B cell (primary cell): Measurements from ENCODE around the gene HOXB9. TPM values are rescaled to one million over a fixed set of nuclear protein-coding genes. Genes with fewer than 3 reads are reported as not detected.

Experiments
- ATAC-seq: fragments of 200-7000 bp; cut with Tn5 transposase; one replicate; pipeline ENCODE4 v1.10.0; 2021; ENCODE audit warnings: low read depth, mild to moderate bottlenecking, moderate number of reproducible peaks, moderate library complexity
- CTCF ChIA-PET: fragments of 350-600 bp; sonication (Branson Sonifier 250); formaldehyde crosslinking; loops from one replicate; lab custom pipeline; 2021; ENCODE audit warnings: antibody characterized with exemption, inconsistent platforms; lab: Charles Lee
- POLR2A ChIA-PET: fragments of 350-600 bp; sonication (Branson Sonifier 250); formaldehyde crosslinking; loops from one replicate; lab custom pipeline; 2021; ENCODE audit warnings: antibody characterized with exemption; lab: Charles Lee
- DNase-seq: peaks from one replicate; pipeline ENCODE4 v3.0.0; 2013
- H2AFZ ChIP-seq: 2 replicates; pipeline ENCODE4 v1.6.1; 2012; ENCODE audit warnings: mild to moderate bottlenecking, low read depth, low read length; ENCODE audit not compliant: insufficient read depth, poor library complexity, severe bottlenecking
- H3K27ac ChIP-seq, 2 donors: 1 replicate in 1 of 2; 2 replicates in 1 of 2; pipeline ENCODE4 v1.5.1; 2012 to 2013; ENCODE audit warnings: low read length in 2 of 2, mild to moderate bottlenecking in 2 of 2, moderate library complexity in 1 of 2
- H3K27me3 ChIP-seq, 4 experiments: fragments of 200-600 bp in 1 of 4; sonication (generic) in 1 of 4; replicated peaks in 1 of 4; 1 replicate in 2 of 4; 2 replicates in 2 of 4; pipeline versions ENCODE4 v1.6.1 to v1.7.0; 2013 to 2016; ENCODE audit warnings: low read length in 3 of 4, mild to moderate bottlenecking in 2 of 4, mixed read lengths in 1 of 4, moderate library complexity in 1 of 4; ENCODE audit not compliant: insufficient read depth in 4 of 4, control insufficient read depth in 3 of 4; ENCODE audit errors: control extremely low read depth in 1 of 4
- H3K36me3 ChIP-seq, 2 experiments: replicated peaks in 1 of 2; 1 replicate in 1 of 2; 2 replicates in 1 of 2; pipeline versions ENCODE4 v1.6.1 to v1.7.1; 2013; ENCODE audit warnings: low read length in 1 of 2; ENCODE audit not compliant: insufficient read depth in 2 of 2, control insufficient read depth in 1 of 2; ENCODE audit errors: control extremely low read depth in 1 of 2, extremely low read depth in 1 of 2
- H3K4me1 ChIP-seq, 2 donors: fragments of 200-600 bp in 1 of 2; sonication (generic) in 1 of 2; 1 replicate in 1 of 2; 2 replicates in 1 of 2; pipeline versions ENCODE4 v1.5.1 to v1.6.1; 2013 to 2017; ENCODE audit warnings: low read length in 2 of 2; ENCODE audit not compliant: control insufficient read depth in 2 of 2, insufficient read depth in 2 of 2
- H3K4me2 ChIP-seq: replicated peaks from 2 replicates; pipeline ENCODE3; 2012; ENCODE audit warnings: mild to moderate bottlenecking, low read depth, low read length; ENCODE audit not compliant: poor library complexity, severe bottlenecking
- H3K4me3 ChIP-seq, 5 experiments: fragments of 200-600 bp in 1 of 5; sonication (generic) in 1 of 5; 1 replicate in 3 of 5; 2 replicates in 2 of 5; pipeline versions ENCODE4 v1.5.1 to v1.7.0; 2011 to 2016; ENCODE audit warnings: low read length in 4 of 5, mild to moderate bottlenecking in 4 of 5, low read depth in 2 of 5, control low read depth in 1 of 5, moderate library complexity in 1 of 5; ENCODE audit not compliant: insufficient read depth in 1 of 5; ENCODE audit errors: control extremely low read depth in 1 of 5, extremely low read depth in 1 of 5
- H3K79me2 ChIP-seq: fragments of 200-600 bp; sonication (generic); one replicate; pipeline ENCODE4 v1.6.0; 2016; ENCODE audit warnings: low read length; ENCODE audit not compliant: control insufficient read depth, insufficient read depth
- H3K9ac ChIP-seq: fragments of 200-600 bp; sonication (generic); 2 replicates; pipeline ENCODE4 v1.6.1; 2017; ENCODE audit warnings: mild to moderate bottlenecking, low read length, moderate library complexity
- H3K9me3 ChIP-seq, 3 donors: one replicate each; pipeline versions ENCODE4 v1.6.1 to v1.7.1; 2013; ENCODE audit warnings: low read length in 2 of 3; ENCODE audit not compliant: control insufficient read depth in 2 of 3, insufficient read depth in 1 of 3; ENCODE audit errors: control extremely low read depth in 1 of 3
- H4K20me1 ChIP-seq: 2 replicates; pipeline ENCODE4 v1.6.0; 2012; ENCODE audit warnings: mild to moderate bottlenecking, low read length; ENCODE audit not compliant: insufficient read depth, control insufficient read depth, poor library complexity, severe bottlenecking
- H3K27ac Mint-ChIP-seq: one replicate; pipeline ENCODE4 v1.8.0; 2021; ENCODE audit warnings: mixed read lengths
- H3K27me3 Mint-ChIP-seq: one replicate; pipeline ENCODE4 v1.8.0; 2021; ENCODE audit warnings: mixed read lengths
- H3K4me1 Mint-ChIP-seq: one replicate; pipeline ENCODE4 v1.8.0; 2021; ENCODE audit warnings: mixed read lengths
- H3K4me3 Mint-ChIP-seq: one replicate; pipeline ENCODE4 v1.8.0; 2021; ENCODE audit warnings: mixed read lengths
- H3K9me3 Mint-ChIP-seq: one replicate; pipeline ENCODE4 v1.8.0; 2022; ENCODE audit warnings: mixed read lengths; ENCODE audit not compliant: insufficient read depth
- CTCF ChIP-seq: fragments of 200-600 bp; IDR thresholded peaks from one replicate; pipeline ENCODE4 v1.8.0; 2022; ENCODE audit warnings: antibody characterized with exemption, mild to moderate bottlenecking
- EZH2 ChIP-seq: IDR thresholded peaks from 2 replicates; pipeline ENCODE4 v1.6.1; 2012; ENCODE audit warnings: borderline replicate concordance, low read depth, mild to moderate bottlenecking, moderate library complexity, low read length; ENCODE audit not compliant: insufficient read depth, poor library complexity, severe bottlenecking
- WGBS: methylation state at CpG from one replicate; pipeline ENCODE4 v1.1.5; 2013; ENCODE audit warnings: missing lambda C conversion rate; ENCODE audit not compliant: insufficient coverage; 5-methylcytosine and 5-hydroxymethylcytosine counted together
- intact Hi-C: fragments of 100-400 bp; cut with micrococcal nuclease; formaldehyde crosslinking; loops from one replicate; pipeline ENCODE4 v1.10.0; 2022
- polyA plus RNA-seq: library from polyadenylated mRNA; depleted of rRNA; stranded (reverse); fragments of >200 nt; gene quantifications from 2 replicates; pipeline ENCODE4 v1.2.3, GENCODE V29; 2012
- total RNA-seq, 2 donors: library from RNA; stranded (reverse); fragments of 120-200 nt in 1 of 2; gene quantifications; 1 replicate in 1 of 2; 2 replicates in 1 of 2; pipeline versions ENCODE4 v1.2.3 to v1.2.4, GENCODE V29; 2013 to 2022

HOXB9 gene
- total and polyA plus RNA-seq, 2 donors (not counting 1 experiment from before 2014, with no cell fraction given) = 0.07 TPM; not detected in 1

- no peak for ATAC-seq
- H3K4me1 ChIP-seq = peaks cover 50 to 54% of the 10 kb centered on the region in 2 donors
- intact Hi-C loops = loop anchor here (2.0 to 5.0 kb wide), 2 partner anchors 13 to 33 kb away; partner anchors contain the start of gene HOXB4
- no peak for DNase-seq
- no peaks in the 10 kb centered on the region for H3K79me2 ChIP-seq
- Mint-ChIP-seq H3K9me3 (no peaks in the 10 kb centered on the region), H3K27me3 (peaks cover 63% of the 10 kb centered on the region), H3K27ac (no peak overlapping the region), H3K4me1 (peaks cover 37% of the 10 kb centered on the region), H3K4me3 (peak overlapping the region; percentile 92)
- no peaks in the 10 kb centered on the region for H4K20me1 ChIP-seq
- peak overlapping the region; percentile 100 for H3K4me2 ChIP-seq
- peak overlapping the region; percentile 88 for H3K9ac ChIP-seq
- peak overlapping the region in 4 of 5 experiments; percentile 56 to 96 (median 87) for H3K4me3 ChIP-seq
- H2AFZ ChIP-seq = peak overlapping the region; percentile 95
- no peaks in the 10 kb centered on the region for H3K36me3 ChIP-seq
- no peak for TF ChIP-seq CTCF
- TF ChIP-seq EZH2 = no peak
- no peak overlapping the region for H3K27ac ChIP-seq
- peaks cover 0 to 21% (median 0%) of the 10 kb centered on the region in 3 donors for H3K9me3 ChIP-seq
- WGBS = 0% methylated on average over 11 of the region's 15 CpGs
- ChIA-PET POLR2A (interaction anchor here (0.5 to 1.1 kb wide), 3 partner anchors 9 to 27 kb away, joined by 4 to 7 read pairs (median 6); no protein-coding TSS in a partner anchor), CTCF (interaction anchor here (0.8 to 1.4 kb wide), 4 partner anchors 8 to 347 kb away, joined by 3 to 5 read pairs (median 3); no protein-coding TSS in a partner anchor)
- peaks cover 2 to 85% (median 55%) of the 10 kb centered on the region in 4 experiments for H3K27me3 ChIP-seq
Observed at GRCh38 chr17:48609759-48610281, 16.3 kb downstream of the HOXB9 start.

DNA sequence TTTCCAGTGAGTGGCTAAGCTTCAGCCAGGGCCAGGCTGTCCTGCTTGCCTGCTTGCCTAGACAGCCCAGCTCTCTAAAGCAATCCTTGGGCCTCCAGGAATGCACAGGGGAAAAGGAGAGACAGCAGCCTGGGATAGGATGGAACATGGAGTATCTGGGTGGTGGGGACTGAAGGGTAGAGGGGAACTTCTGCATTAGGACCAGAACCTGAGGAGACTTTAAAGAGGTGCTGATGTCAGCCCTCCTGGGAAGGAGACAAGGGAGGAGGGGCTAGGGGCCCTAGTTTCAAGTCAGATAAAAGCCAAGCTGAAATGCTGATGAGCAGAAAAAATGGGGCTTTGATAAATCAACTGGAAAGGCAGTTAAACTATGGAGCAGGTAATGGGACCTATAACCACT, 17.1 kb downstream of the HOXB9 start:
- Histone ChIP-seq H3K36me3 (no peaks in the 10 kb centered on the region), H3K4me2 (no peak overlapping the region), H3K9me3 (peaks cover 0 to 24% (median 0%) of the 10 kb centered on the region in 3 donors), H3K4me1 (peaks cover 43 to 46% of the 10 kb centered on the region in 2 donors), H3K4me3 (no peak overlapping the region), H3K27me3 (peaks cover 2 to 85% (median 57%) of the 10 kb centered on the region in 4 experiments), H3K79me2 (no peaks in the 10 kb centered on the region), H4K20me1 (no peaks in the 10 kb centered on the region), H2AFZ (no peak overlapping the region), H3K9ac (no peak overlapping the region), H3K27ac (no peak overlapping the region)
- peaks cover 32% of the 10 kb centered on the region for H3K4me1 Mint-ChIP-seq
- peak overlapping the region; percentile 92 for H3K4me3 Mint-ChIP-seq
- ChIA-PET POLR2A (no interaction called here), CTCF (interaction anchor here (0.8 to 1.4 kb wide), 4 partner anchors 10 to 346 kb away, joined by 3 to 6 read pairs (median 4); partner anchors contain the start of gene HOXB3)
- ATAC-seq (no peak), DNase-seq (no peak)
- H3K27me3 Mint-ChIP-seq = peaks cover 65% of the 10 kb centered on the region
- no peaks in the 10 kb centered on the region for H3K9me3 Mint-ChIP-seq
- TF ChIP-seq EZH2 (no peak), CTCF (no peak)
- intact Hi-C loops = no loop called here
- H3K27ac Mint-ChIP-seq = no peak overlapping the region
